ENCODE measurements around the gene SOX9.

DNA sequence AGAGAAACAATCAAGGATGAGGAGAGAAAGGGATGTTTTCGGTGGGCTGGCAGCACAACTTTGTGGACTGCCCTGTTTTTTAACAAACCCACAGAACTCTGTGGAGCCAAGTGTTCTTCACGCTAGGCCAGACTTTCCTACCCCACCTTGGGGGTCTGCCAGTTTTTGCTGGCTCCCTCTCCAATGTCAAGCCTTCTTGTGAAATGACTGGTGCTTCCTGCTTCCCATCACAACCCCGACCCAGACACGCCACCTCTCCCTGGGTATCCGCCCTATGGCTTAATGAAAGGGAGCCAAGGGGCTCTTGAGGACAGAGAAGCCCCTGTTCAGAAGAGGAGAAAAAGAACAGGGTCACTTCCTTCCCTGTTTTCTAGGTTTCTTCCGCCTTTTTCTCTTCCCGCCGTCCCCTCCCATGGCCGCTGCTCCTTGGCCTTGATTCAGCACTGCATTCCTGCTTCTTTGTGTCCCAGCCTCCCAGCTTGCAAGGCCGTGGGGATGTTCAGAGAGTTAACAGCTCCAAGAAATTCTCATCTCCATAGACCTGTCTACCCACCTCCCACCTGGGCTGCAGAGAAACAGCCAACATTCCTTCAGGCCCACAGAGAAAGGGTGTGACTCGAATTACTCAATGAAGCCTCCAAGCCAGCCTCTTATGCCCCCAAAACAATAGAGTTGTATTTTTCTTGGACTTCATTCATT is 16.5 kb upstream of the SOX9 start:
- TF ChIP-seq, protein P1, sequence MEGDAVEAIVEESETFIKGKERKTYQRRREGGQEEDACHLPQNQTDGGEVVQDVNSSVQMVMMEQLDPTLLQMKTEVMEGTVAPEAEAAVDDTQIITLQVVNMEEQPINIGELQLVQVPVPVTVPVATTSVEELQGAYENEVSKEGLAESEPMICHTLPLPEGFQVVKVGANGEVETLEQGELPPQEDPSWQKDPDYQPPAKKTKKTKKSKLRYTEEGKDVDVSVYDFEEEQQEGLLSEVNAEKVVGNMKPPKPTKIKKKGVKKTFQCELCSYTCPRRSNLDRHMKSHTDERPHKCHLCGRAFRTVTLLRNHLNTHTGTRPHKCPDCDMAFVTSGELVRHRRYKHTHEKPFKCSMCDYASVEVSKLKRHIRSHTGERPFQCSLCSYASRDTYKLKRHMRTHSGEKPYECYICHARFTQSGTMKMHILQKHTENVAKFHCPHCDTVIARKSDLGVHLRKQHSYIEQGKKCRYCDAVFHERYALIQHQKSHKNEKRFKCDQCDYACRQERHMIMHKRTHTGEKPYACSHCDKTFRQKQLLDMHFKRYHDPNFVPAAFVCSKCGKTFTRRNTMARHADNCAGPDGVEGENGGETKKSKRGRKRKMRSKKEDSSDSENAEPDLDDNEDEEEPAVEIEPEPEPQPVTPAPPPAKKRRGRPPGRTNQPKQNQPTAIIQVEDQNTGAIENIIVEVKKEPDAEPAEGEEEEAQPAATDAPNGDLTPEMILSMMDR (conservative IDR thresholded peaks at IDR 0.05): no peak
- no peak for TF ChIP-seq EZH2 (IDR thresholded peaks at IDR 0.05; ENCODE audit: low read depth)

Measured in PC-9 (cell line).